ENCODE measurements around the gene GRB14.
A peak's percentile ranks its signal among the peaks of the same experiment; 100 is the strongest.
"Not testable (repeated sequence)": the region's sequence is repeated elsewhere in the genome, so short reads cannot be mapped to it uniquely, and the experiment has no call there.

The GRB14 gene

DNA sequence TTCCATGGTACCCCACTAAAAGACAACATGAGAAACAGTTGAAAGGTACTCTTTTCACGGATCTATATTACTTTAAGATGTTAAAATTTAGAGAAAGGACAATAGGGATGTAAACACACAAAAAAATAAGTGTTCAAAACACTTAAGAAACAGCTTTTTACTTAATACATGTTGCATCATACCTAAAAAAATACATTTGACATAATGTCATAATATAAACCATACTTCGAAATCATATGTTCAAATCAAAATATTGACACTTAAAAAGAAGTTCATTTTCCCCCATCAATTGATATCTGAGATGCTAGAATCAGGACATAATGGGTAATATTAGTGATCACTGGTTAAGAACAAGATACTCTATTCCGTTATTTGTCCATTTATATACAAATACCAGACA, 124.9 kb downstream of the GRB14 start:
- DNase-seq: no peak

DNA sequence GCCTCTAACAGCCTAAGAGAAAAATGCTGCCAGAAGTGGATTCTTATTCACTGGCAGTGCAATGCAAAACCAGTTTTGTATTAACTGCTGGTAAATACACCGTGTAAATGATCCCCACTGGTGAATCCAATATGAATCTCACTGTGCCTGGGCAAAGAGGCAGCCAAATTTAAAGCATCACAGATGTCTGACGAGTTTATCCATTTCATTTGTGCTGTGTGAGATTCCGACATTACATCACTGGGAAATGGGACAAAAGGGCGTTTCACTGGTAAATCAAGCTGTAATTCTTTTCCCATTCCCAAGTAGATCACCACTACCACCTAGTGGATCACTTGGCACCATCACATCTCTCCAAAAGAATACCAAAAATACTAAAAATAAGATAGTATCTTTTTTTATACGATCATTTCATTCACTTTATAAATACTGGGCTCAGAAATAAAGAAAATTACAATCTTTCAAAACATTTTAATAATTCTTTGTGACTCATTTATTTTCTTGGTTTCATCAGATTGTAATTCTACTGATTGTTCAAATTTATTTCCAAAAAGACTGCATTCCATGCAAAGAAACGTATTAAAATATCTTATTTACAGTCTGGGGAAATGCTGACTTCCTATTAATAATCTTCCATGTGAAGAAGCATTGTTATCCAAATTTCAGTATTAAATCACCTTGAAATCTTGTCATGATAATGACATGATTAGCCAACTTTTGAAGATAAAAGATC, 125.6 kb downstream of the GRB14 start:
- peak; percentile 13 for DNase-seq

- DNase-seq: no peak
These were observed 135.7 kb downstream of the GRB14 start for GRCh38 chr2:164485541-164485940.

DNA sequence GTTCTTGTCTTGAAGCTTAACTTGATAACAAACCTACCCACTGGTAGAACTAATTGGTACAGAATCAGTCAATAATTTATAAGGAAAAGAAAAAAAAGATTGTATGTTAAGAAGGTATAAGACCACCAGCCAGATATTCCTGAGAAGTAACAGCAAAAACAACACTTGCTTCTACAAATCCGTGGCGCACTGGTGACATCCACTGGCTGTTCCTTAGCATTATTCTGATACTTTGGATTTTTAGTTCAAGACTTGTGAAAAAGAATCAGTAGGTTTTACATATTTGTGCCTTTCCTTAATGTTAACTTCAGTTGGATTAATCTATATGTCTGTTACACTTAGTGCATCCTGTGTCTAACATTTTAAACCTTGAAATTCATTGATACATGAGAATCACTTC, 141.8 kb downstream of the GRB14 start:
- DNase-seq: no peak

- DNase-seq: no peak
These were observed 143.1 kb downstream of the GRB14 start for GRCh38 chr2:164478205-164478604.

GRCh38 chr2:164474873-164475272, 146.4 kb downstream of the GRB14 start:
- no peak for DNase-seq

- no peak for DNase-seq
These were observed 148.3 kb downstream of the GRB14 start for GRCh38 chr2:164473021-164473420.

DNA sequence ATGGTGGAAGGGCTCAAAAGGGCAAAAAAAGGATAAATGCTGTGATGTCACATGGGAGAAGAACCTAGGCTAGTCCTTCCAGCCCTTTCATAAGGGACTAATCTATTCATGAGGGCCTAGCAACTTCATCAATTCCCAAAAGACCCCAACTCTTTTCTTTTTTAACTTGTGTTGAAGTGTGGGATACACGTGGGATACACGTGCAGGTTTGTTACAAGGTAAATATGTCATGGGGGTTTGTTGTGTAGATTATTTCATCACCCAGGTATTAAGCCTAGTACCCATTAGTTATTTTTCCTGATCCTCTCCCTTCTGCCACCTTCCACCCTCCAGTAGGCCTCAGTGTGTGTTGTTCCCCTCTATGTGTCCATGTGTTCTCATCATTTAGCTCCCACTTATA, 156.2 kb downstream of the GRB14 start:
- DNase-seq: not testable (repeated sequence)

DNA sequence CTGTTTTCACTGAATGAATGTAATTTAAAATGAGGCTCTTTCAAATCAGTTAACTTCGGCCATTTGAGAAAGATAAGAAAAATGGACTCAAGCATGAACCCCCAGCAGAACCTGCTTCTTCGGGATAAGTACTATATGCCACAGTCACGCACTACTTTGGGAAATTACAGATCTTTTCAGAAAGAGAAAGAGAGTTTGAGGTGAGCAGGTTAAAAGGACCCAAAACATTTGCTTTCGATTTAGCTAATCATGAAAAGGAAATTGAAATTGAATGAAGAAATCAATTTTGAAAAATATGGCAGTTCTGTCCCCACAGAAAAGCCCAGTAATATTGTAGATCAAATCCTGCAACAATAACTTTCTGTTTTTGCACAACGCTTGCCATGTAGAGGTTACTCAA, 156.9 kb downstream of the GRB14 start:
- DNase-seq: no peak

GRCh38 chr2:164458792-164459191, 162.5 kb downstream of the GRB14 start:
- DNase-seq: no peak

- no peak for DNase-seq
These were observed 164.0 kb downstream of the GRB14 start for GRCh38 chr2:164457271-164457670.

DNA sequence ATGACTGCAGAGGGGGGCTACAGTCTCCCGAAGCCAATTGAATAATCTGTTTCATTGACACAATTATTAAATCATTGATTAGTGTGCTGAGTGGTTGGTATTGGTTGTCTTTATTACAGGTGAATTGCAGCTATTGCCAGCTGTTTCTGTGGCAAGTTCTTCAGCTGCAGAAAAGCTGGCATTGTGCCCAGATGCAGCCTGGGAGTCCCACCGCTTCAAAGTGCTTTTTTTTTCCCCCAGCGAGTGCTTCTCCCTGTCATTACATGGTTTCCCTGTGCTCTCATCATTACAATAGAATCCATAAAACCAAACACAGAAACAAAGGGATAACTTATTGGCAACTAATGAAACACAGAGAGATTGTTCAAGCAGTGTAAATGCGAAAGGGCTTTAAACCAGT, 164.7 kb downstream of the GRB14 start:
- no peak for DNase-seq

GRCh38 chr2:164453656-164454305, 167.5 kb downstream of the GRB14 start:
- DNase-seq: no peak

DNA sequence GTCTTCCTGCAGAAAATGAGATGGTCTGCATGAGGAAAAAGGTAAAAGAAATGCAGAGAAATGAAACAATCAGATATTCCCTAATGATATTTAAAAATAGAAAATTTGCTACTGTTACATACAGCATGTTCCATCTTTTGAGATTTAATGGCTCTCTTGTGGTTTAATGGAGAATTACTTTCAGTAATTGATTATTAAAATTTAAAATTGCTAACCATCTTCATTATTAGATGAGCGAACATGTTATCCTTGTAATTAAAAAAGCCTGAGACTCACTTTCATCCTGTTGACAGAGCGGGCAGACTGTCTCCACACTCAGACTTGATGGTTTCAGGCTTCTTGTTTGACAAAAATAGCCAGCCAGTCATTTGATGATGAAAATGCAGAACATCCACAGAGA, 171.0 kb downstream of the GRB14 start:
- no peak for DNase-seq

GRCh38 chr2:164449706-164450105, 171.6 kb downstream of the GRB14 start:
- no peak for DNase-seq

DNA sequence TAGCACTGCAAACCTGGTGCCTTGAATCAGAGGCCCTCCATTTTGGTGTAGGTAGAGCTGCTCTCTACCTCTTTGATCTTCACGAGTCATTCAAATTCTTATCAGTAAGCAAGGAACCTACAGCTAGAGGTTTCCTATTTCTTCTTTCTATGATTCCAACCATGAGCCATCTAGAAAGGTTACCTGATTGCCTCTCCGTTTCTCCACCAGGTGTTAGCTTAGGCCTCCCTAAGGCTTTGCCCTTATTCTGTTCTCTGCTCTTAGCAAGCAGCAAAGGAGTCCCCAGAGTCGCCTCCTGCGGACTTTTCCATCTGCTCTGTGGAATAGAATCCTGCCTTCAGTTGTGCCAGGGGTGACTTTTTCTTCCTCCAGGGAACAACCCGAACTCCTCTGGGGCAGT, 173.6 kb downstream of the GRB14 start:
- no peak for DNase-seq
